OCI-M2 (cell line): ENCODE results near the gene PHAF1.

Experiments
- DNase-seq: peaks from one replicate; lab custom pipeline; 2025; ENCODE audit not compliant: unreplicated experiment; lab: John Stamatoyannopoulos, UW

Gene PHAF1

GRCh38 chr16:67162506-67163163, 52.9 kb downstream of the PHAF1 start:
- no peak for DNase-seq

- DNase-seq: no peak
These were observed 53.6 kb downstream of the PHAF1 start for GRCh38 chr16:67163164-67163998.

- no peak for DNase-seq
These were observed 54.3 kb downstream of the PHAF1 start for GRCh38 chr16:67163999-67164558.

GRCh38 chr16:67164599-67165061, 54.9 kb downstream of the PHAF1 start, which contains the start of gene HSF4:
Gene HSF4, plus strand, starts transcription at chr16:67164745. Its CDS starts 67 bp downstream, at chr16:67164812.
- no peak for DNase-seq

- DNase-seq: no peak
These were observed 55.7 kb downstream of the PHAF1 start for GRCh38 chr16:67165121-67166078.

GRCh38 chr16:67166110-67166547, 56.4 kb downstream of the PHAF1 start:
- DNase-seq: no peak

- no peak for DNase-seq
These were observed 56.9 kb downstream of the PHAF1 start for GRCh38 chr16:67166598-67167168.

GRCh38 chr16:67167588-67167987, 57.8 kb downstream of the PHAF1 start:
- DNase-seq: no peak

- DNase-seq: no peak
These were observed 59.3 kb downstream of the PHAF1 start for GRCh38 chr16:67169011-67169451.

- DNase-seq: no peak
These were observed 60.0 kb downstream of the PHAF1 start for GRCh38 chr16:67169642-67170167.

- no peak for DNase-seq
These were observed 60.6 kb downstream of the PHAF1 start, which contains the start of gene NOL3 for GRCh38 chr16:67170168-67170948. Gene NOL3, plus strand, starts transcription at chr16:67170538.

GRCh38 chr16:67170949-67171649, 61.4 kb downstream of the PHAF1 start:
- no peak for DNase-seq

GRCh38 chr16:67173323-67173722, 63.6 kb downstream of the PHAF1 start:
- DNase-seq: no peak

GRCh38 chr16:67173808-67174705, 64.3 kb downstream of the PHAF1 start:
- no peak for DNase-seq

- no peak for DNase-seq
These were observed 65.0 kb downstream of the PHAF1 start for GRCh38 chr16:67174706-67175231.

- no peak for DNase-seq
These were observed 66.9 kb downstream of the PHAF1 start for GRCh38 chr16:67176662-67177061.
